GM12865 (cell line): ENCODE data around the gene ERGIC1.
A peak's percentile ranks its signal among the peaks of the same experiment; 100 is the strongest.

Experiments
- DNase-seq: peaks from one replicate; pipeline ENCODE4 v3.0.0; 2010; ENCODE audit warnings: low read depth
- H3K4me3 ChIP-seq: 2 replicates; pipeline ENCODE4 v1.5.1; 2011; ENCODE audit warnings: mild to moderate bottlenecking, low read depth, low read length, control low read depth
- TF ChIP-seq, protein P1 (sequence below): IDR thresholded peaks from 2 replicates; pipeline ENCODE4 v1.5.1; 2011; ENCODE audit warnings: low read length, control low read depth, low read depth, inconsistent platforms; ENCODE audit not compliant: insufficient read depth; ENCODE audit errors: missing control alignments

ERGIC1 gene

DNA sequence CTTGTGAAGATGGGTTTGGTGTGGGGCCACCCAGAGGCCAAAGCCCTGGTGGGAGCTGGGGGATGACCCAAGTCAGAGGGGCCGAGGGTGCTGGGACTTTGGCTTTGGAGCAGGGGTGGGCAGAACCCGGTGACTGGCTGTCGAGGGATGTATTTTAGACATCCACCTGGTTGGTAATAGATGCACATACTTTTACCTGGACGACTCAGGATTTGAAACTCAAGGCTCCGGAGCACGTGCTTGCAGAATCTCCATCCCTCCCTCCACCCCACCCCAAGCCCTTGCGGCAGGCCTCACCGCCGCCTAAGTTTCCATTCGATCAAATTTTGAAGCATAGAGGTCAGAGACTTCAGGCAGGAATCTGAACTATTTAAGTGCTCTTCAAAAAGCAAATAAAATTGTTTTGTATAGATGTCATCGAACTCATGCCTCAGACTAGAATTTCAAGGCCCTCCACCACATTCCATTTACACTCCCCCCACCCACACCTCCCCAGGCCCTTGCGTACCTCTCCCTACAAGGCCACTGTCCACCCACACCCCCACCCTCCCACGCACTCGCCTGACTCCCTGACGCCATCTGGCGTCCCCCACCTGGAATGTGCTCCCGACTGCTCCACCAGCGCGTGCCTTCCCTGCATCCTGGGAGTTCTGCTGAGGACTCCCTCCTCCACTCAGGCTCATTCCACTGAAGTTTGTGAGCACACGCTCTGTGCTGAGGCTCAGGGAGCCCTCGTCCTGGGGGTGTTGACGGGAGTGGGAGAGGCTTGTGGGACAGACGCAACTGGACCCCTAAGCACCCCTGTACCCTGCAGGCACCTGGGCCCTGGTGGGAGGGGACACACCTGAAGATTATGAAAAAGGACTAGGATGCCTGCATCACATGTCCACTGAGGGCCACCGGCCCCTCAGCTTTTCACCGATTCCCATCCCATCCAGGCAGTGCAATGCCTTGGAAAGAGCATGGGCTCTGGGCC is 68.7 kb downstream of the ERGIC1 start:
- TF ChIP-seq, protein P1, sequence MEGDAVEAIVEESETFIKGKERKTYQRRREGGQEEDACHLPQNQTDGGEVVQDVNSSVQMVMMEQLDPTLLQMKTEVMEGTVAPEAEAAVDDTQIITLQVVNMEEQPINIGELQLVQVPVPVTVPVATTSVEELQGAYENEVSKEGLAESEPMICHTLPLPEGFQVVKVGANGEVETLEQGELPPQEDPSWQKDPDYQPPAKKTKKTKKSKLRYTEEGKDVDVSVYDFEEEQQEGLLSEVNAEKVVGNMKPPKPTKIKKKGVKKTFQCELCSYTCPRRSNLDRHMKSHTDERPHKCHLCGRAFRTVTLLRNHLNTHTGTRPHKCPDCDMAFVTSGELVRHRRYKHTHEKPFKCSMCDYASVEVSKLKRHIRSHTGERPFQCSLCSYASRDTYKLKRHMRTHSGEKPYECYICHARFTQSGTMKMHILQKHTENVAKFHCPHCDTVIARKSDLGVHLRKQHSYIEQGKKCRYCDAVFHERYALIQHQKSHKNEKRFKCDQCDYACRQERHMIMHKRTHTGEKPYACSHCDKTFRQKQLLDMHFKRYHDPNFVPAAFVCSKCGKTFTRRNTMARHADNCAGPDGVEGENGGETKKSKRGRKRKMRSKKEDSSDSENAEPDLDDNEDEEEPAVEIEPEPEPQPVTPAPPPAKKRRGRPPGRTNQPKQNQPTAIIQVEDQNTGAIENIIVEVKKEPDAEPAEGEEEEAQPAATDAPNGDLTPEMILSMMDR = no peak
- DNase-seq = no peak
- H3K4me3 ChIP-seq = no peak overlapping the region

DNA sequence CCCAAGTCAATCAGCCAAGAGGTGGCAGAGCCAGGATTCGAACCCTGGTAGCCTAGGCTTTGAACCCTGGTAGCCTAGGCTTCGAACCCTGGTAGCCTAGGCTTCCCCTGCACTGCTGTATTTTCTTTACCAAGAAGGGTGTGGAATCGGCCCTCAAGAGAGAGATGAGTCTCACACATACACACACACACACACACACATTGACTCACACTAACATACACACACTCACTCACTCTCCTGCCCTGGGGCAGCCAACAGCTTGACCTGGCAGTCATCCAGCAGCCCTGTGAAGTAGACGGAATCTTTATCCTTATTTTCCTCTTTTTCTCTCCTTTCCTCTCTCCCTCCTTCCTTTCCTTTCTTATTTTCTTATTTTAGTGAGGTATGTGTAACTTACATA is 69.7 kb downstream of the ERGIC1 start:
- TF ChIP-seq, protein P1 = no peak
- H3K4me3 ChIP-seq = no peak overlapping the region
- DNase-seq = no peak

DNA sequence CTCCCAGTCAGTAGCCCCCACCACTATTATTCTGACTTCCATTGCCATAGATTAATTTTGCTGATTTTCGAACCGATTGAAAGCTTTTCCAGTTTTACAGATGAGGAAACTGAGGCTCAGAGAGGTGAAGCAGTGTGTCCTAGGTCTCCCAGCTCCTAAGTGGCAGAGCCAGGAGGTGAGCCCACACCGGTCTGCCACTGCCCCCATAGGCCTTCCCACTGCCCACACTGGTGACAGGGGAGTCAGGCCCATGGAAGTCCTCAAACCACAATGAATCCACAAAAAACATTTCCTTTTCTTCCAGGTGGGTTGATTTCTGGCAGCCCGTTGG is 70.2 kb downstream of the ERGIC1 start:
- H3K4me3 ChIP-seq = no peak overlapping the region
- no peak for DNase-seq
- TF ChIP-seq, protein P1 = no peak

DNA sequence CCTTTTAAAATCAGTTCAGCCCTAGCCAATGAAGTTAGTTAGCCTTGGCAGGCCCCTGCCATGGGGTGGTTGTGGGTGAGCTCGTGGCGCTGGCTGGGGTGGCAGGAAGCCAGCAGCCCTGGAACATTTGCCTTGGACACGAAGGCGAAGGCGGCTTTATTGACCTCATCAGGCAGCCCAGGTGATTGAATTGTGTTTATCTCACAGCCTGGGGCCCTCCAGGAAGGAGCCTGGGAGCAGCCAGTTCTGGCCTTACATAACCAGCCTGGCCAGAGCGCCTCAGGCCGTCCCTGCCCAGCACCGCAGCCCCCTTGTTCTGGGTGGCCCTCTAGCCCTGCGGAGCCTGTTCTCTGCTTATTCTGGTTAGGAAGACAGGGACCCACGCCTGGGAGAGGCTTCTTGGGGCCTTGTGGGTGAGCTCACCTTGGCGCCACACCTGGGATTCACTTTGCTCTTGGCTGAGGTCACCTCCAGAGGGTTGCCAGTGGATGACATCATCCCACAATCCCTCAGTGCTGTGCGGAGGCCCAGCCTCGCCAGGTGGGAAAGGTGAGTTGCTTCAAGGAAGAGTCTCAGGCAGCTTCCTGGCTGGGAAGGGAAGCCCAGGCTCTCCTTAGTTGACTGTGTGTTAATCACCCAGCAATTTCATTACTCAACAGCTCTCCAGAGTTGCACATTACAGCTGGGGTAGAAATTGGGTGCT is 70.7 kb downstream of the ERGIC1 start:
- no peak for DNase-seq
- TF ChIP-seq, protein P1 = no peak
- no peak overlapping the region for H3K4me3 ChIP-seq

DNA sequence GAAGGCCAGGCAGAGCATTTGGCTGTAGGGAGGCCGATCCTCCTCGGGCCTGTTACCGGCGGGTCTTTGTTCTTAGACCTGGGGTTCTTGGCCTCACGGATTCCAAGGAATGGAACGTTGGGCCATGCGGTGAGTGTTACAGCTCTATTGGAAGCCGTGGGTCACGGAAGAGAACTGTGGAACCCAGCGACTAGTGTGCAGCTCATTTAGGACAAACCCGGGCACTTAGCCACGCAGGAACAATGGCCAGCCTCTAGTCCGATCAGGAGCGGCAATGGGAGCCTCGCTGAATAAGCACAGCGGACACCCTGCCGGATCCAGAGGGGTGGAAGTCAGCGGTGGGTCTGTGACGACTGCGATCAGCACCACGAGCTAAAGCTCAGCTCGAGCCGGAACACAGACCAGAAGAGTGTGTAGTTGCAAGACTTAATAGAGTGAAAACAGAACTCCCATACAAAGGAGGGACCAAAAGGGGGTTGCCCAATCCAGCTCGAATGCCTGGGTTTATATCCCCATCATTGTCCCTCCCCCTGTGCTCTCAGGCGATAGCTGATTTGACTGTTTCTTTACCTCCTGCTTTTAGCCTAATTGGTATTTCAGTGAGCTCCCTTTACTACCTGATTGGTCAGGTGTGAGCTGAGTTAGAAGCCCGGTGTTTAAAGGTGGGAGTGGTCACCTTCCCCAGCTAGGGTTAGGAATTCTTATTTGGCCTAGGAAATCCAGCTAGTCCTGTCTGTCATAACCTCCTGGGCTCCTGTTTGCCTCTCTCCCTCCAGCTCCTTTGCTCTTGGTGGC is 71.5 kb downstream of the ERGIC1 start:
- no peak overlapping the region for H3K4me3 ChIP-seq
- no peak for DNase-seq
- TF ChIP-seq, protein P1 = no peak

DNA sequence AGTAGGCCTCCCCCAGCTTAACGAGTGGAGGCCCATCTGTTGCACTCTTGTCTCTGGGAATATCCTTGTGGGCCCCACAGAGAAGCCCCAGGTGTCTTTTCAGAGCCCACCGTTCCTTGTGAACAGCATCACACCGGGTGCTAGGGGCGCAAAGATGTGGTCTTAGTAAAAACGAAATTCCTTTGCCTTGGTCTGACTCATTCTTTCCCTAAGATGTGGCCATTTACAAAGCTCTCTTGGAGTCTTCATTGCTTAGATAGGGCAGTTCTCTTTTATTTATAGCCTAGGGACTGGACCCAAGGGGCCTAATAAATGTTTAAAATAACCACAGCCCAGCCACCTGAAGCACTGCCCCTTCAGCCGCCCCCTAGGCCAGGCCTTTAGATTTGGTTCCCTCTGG is 72.4 kb downstream of the ERGIC1 start:
- TF ChIP-seq, protein P1 = no peak
- H3K4me3 ChIP-seq = no peak overlapping the region
- DNase-seq = peak; percentile 77
